ENCODE results near the gene SDCCAG8. TPM values are rescaled to one million over a fixed set of nuclear protein-coding genes. Genes with fewer than 3 reads are reported as not detected.
A peak's percentile ranks its signal among the peaks of the same experiment; 100 is the strongest.

Gene SDCCAG8
- total RNA-seq, 1 donor, result 26.1 TPM

GRCh38 chr1:243528459-243529121 lies 272.7 kb downstream of the SDCCAG8 start:
- DNase-seq (ENCODE audit: low read depth in 2 of 3, low spot score in 2 of 3), result no peak

DNA sequence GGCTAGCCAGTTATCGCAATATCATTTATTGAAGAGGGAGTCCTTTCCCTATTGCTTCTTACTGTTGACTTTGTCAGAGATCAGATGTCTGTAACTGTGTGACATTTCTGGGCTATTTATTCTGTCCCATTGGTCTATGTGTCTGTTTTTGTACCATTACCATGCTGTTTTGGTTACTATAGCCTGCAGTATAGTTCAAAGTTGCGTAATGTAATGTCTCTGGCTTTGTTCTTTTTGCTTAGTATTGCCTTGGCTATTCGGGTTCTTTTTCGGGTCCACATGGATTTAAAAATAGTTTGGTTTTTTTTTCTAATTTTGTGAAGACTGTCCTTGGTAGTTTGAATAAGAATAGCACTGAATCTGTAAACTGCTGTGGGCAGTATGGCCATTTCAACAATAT lies 273.7 kb downstream of the SDCCAG8 start:
- DNase-seq (ENCODE audit: low read depth in 2 of 3, low spot score in 2 of 3), result no peak

GRCh38 chr1:243535014-243535413 lies 279.2 kb downstream of the SDCCAG8 start:
- no peak for DNase-seq (ENCODE audit: low read depth in 2 of 3, low spot score in 2 of 3)

- DNase-seq (ENCODE audit: low read depth in 2 of 3, low spot score in 2 of 3), result no peak
These were observed 283.8 kb downstream of the SDCCAG8 start for GRCh38 chr1:243539636-243540035.

DNA sequence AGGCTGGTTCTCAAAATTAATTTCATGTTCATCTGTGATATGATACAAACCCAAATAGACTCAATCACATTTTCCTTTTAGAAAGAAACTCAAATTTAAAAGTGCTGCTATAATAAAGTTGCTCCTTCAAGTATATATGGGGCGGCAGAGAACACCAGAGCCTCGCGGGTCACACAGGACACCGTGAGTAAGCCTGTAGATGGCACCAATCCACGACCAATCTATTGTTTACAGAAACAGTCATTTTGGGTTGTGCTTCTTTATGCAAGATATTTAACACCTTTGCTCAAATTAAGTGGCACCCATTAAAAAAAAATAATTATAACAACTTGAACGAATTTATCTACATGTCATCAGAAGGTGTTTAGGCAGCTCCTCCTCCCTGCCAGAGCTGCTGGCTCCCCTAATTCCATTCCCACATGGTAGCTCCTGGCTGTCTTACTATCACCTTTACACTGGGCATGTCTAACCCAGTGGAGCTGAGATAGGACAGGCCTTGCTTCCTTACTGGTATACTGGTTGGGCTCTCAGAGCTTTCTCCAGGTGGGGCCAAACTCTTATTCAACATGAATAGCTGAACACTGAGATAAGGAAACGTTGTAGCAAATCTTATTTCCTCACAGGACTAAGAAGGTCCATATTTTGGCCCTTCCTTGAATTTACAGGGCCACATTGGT lies 287.0 kb downstream of the SDCCAG8 start:
- DNase-seq (ENCODE audit: low read depth in 2 of 3, low spot score in 2 of 3), result no peak

DNA sequence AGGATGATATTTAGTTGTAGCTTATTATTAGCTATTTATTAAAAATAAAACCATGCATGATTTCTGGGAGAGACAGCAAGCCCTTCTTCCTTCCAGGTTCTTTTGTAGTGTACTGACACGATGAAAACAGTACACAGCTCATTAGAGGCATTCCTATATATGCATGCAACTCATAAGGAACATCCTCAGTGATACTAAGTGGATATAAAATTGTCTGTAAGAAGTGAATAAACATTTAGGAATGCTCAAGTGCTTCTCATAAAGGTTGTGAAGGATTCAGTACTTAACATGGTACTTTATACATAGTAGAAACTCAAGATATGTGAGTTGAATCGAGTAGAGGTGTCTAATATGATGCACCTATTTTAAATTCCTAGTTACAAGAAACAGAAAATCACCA lies 287.7 kb downstream of the SDCCAG8 start:
- no peak for DNase-seq (ENCODE audit: low read depth in 2 of 3, low spot score in 2 of 3)

DNA sequence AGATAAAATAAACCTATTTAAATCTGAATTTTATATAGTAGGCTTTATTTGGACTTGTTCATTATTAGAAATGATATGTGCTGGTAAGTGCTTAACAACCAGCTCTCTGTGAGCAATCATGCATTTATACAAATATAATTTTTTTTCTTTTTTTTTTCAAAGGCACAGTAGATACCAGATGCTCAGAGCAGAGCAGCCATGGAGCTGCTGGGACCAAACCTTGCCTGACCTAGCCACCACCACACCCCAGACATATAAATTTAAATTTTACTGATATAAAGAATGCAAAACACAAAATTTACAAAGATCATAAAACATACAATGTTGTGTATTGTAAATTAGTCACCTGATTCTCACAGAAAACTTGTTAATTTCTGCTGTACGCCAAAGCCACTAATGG lies 290.6 kb downstream of the SDCCAG8 start:
- DNase-seq (ENCODE audit: low read depth in 2 of 3, low spot score in 2 of 3), result no peak

DNA sequence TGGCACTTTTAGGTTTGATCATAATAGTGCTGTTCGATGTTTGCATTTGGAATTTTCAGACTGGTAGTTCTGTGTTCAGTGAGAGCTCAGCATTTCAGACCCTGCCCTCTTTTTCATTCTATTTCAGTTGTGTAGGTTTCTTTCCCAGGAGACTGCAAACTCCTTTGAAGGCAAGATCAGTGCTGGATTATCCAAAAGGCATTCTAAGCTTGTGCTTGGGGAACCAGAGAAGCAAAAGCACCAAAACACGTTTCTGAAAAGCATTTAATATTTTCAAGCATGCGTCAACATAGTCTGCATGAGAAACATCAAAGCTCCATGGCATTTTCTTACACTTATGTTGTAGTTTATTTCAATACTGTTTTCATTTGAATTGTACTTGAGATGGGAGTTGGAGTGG lies 292.1 kb downstream of the SDCCAG8 start:
- DNase-seq (ENCODE audit: low read depth in 2 of 3, low spot score in 2 of 3), result no peak

DNA sequence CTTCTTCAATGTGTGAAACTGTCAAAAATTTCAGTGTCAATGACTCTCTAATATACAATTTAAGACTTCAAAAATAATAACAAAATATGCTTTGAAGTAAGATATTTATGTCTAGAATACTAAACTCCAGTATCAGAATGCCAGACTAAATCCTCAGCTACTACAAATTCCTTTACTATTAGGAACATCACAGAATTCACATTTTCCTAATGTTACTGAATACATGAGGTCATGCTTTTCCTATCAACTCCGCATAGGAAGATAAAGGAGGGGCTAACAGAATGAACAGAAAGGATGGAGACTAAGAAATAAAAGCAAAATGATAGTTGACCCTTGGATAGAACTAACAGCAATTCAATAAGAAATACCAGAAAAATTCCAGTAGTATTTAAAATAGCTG lies 292.7 kb downstream of the SDCCAG8 start:
- DNase-seq (ENCODE audit: low read depth in 2 of 3, low spot score in 2 of 3), result no peak

GRCh38 chr1:243549108-243549507 lies 293.3 kb downstream of the SDCCAG8 start:
- no peak for DNase-seq (ENCODE audit: low read depth in 2 of 3, low spot score in 2 of 3)

Small RNAs within 50 kb of the gene (small RNA-seq; reads per million reads assigned to genes)
- gene MIR4677, result 1.1 reads per million, percentile 37 among the genes with 10 or more reads in this experiment

Other genes starting within 250 kb of the SDCCAG8 start
- 72.7 TPM for gene CEP170, start 760 bp upstream of the SDCCAG8 start, total RNA-seq